ENCODE data around the gene GAK. TPM values are rescaled to one million over a fixed set of nuclear protein-coding genes. Genes with fewer than 3 reads are reported as not detected.

The GAK gene
- total and polyA plus RNA-seq, 2 of the 4 experiments (the other 2 are of a cell fraction) = 45.1 to 133 TPM

- Histone ChIP-seq H3K14ac (replicated peaks; ENCODE audit: low read depth, low read length) (no peak overlapping the region), H2BK5ac (ENCODE audit: low read depth, low read length, poor library complexity, severe bottlenecking) (no peak overlapping the region), H3K18ac (ENCODE audit: low read depth, low read length) (no peak overlapping the region), H3K4ac (ENCODE audit: low read depth, low read length) (no peak overlapping the region), H3K4me2 (ENCODE audit: low read depth, low read length) (no peak overlapping the region), H3K4me1 (ENCODE audit: control insufficient read depth, insufficient read depth, low read length) (no peaks in the 10 kb centered on the region), H3K27me3 (ENCODE audit: control insufficient read depth, insufficient read depth, low read length) (no peaks in the 10 kb centered on the region), H2AK9ac (replicated peaks; ENCODE audit: low read depth, low read length, poor library complexity) (no peak overlapping the region), H3K79me1 (ENCODE audit: low read depth in 1 of 2, low read length in 2 of 2) (peaks cover 10 to 43% of the 10 kb centered on the region in 2 experiments; a peak in 2 of 4 replicates), H3K9me1 (ENCODE audit: insufficient read depth, low read length) (no peaks in the 10 kb centered on the region), H3K27ac (ENCODE audit: insufficient read depth, low read length) (no peak overlapping the region), H3K23ac (ENCODE audit: low read depth, low read length) (no peak overlapping the region), H4K5ac (ENCODE audit: low read depth, low read length) (no peak overlapping the region), H4K20me1 (ENCODE audit: insufficient read depth, low read length) (peaks cover 15% of the 10 kb centered on the region), H3K36me3 (ENCODE audit: control insufficient read depth, insufficient read depth, low read length) (peaks cover 60% of the 10 kb centered on the region), H2BK120ac (ENCODE audit: low read depth, low read length) (no peak overlapping the region), H3K4me3 (ENCODE audit: insufficient read depth, low read depth, low read length) (no peak overlapping the region), H2BK20ac (ENCODE audit: low read depth, low read length) (no peak overlapping the region), H3K9ac (ENCODE audit: low read depth, low read length) (no peak overlapping the region), H3K56ac (ENCODE audit: extremely low read depth, insufficient read depth, low read length) (no peak overlapping the region), H2BK15ac (ENCODE audit: low read depth, low read length) (no peak overlapping the region), H4K91ac (ENCODE audit: insufficient read depth, low read depth, low read length) (no peak overlapping the region), H2AFZ (replicated peaks; ENCODE audit: low read length, poor library complexity) (no peak overlapping the region), H2AK5ac (ENCODE audit: low read depth, low read length) (no peak overlapping the region), H4K8ac (ENCODE audit: low read depth in 2 of 2, low read length in 2 of 2) (no peak overlapping the region), H3K9me3 (ENCODE audit: control insufficient read depth, insufficient read depth, low read length) (no peaks in the 10 kb centered on the region)
- CTCF ChIA-PET = no interaction called here
- dilution Hi-C loops (cut with HindIII; ENCODE audit: low sequenced_read_pairs, unreplicated experiment) (no loop called here), intact Hi-C loops (cut with micrococcal nuclease) (no loop called here), in situ Hi-C loops (cut with MboI; ENCODE audit: low sequenced_read_pairs) (no loop called here)
- ATAC-seq (ENCODE audit: low read depth) = no peak
- BruUV-seq (replicated peaks) = no TSS peak
- 100% methylated on average over 3 of the region's 13 CpGs; no CpG with 5 or more reads in 1 of the 2 experiments for WGBS, 2 experiments (ENCODE audit: extremely low coverage in 2 of 2, insufficient read length in 1 of 2)
- POLR2A ChIA-PET (ENCODE audit: unreplicated experiment) = no interaction called here
- DNase-seq = no peak
- TF ChIP-seq RCOR1 (IDR thresholded peaks at IDR 0.05; ENCODE audit: insufficient replicate concordance, low read length) (no peak), SMC3 (IDR thresholded peaks at IDR 0.05; ENCODE audit: low read depth, low read length) (no peak), RFX5 (IDR thresholded peaks at IDR 0.05; ENCODE audit: low read depth, low read length) (no peak), USF2 (IDR thresholded peaks at IDR 0.05; ENCODE audit: low read depth, low read length) (no peak), MXI1 (IDR thresholded peaks at IDR 0.05; ENCODE audit: borderline replicate concordance, low read depth, low read length) (no peak), ELK1 (IDR thresholded peaks at IDR 0.05; ENCODE audit: borderline replicate concordance, low read depth, low read length) (no peak)
These were observed 35.9 kb downstream of the GAK start for GRCh38 chr4:896216-896615.

Data from IMR-90 (cell line).